Left ventricle myocardium inferior (tissue), 1 donor: Measurements from ENCODE around the gene SCT. TPM values are rescaled to one million over a fixed set of nuclear protein-coding genes. Genes with fewer than 3 reads are reported as not detected.

Experiments
- DNase-seq: peaks from one replicate; pipeline ENCODE4 v3.0.0-alpha.2; 2020
- H3K27ac ChIP-seq: fragments of 200-600 bp; replicated peaks from 2 replicates; pipeline ENCODE4 v1.8.0; 2021
- H3K27me3 ChIP-seq: fragments of 200-600 bp; 2 replicates; pipeline ENCODE4 v1.8.0; 2021; ENCODE audit warnings: low read depth
- H3K36me3 ChIP-seq: fragments of 200-600 bp; 2 replicates; pipeline ENCODE4 v1.8.0; 2021
- H3K4me1 ChIP-seq: fragments of 200-600 bp; 2 replicates; pipeline ENCODE4 v1.8.0; 2021
- H3K4me3 ChIP-seq: fragments of 200-600 bp; 2 replicates; pipeline ENCODE4 v1.8.0; 2021; ENCODE audit warnings: mild to moderate bottlenecking, moderate library complexity
- H3K9me3 ChIP-seq: fragments of 200-600 bp; replicated peaks from 2 replicates; pipeline ENCODE4 v1.8.0; 2021
- CTCF ChIP-seq: fragments of 200-600 bp; IDR thresholded peaks from 2 replicates; pipeline ENCODE4 v1.8.0; 2021; ENCODE audit warnings: antibody characterized with exemption, mild to moderate bottlenecking, borderline replicate concordance
- intact Hi-C: fragments of 100-400 bp; cut with micrococcal nuclease; formaldehyde crosslinking; loops from one replicate; pipeline ENCODE4 v1.11.0; 2022
- total RNA-seq: library from RNA; stranded (reverse); fragmentation: NEBNext Ultra II Directional; extraction: Animal tissue kit (Norgen Biotek cat#: 25700); gene quantifications from one replicate; pipeline ENCODE4 v1.2.1, GENCODE V29; 2021
- donor health status: DM: no; HTN: yes; CAD: no; lungs with severe emphysema.

SCT gene
- total RNA-seq, 1 donor from 2014 or later: not detected

DNA sequence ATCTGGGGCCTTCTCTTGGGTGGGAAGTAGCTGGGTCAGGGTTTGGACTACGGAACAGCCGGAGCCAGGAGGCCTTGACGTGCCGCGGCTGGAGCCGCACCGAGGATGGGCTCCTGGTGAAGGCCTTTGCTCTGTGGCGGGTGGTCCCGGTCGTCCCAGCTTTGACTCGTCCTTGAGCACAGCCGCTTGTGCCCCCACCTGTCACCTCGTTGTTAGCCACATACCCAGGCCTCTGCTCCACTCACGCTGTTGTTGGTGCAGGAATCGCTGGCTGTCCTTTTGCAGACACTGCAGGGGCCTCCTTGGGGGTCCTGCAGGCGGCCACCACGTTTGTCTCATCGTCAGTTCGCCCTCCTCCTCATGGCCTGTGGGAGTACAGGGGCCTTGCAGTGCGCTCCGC, 33.6 kb downstream of the SCT start:
- intact Hi-C loops: no loop called here
- no peak for DNase-seq
- no peaks in the 10 kb centered on the region for H3K9me3 ChIP-seq
- no peak overlapping the region for H3K27ac ChIP-seq
- peaks cover 97% of the 10 kb centered on the region for H3K36me3 ChIP-seq
- H3K4me3 ChIP-seq: no peak overlapping the region
- no peak for TF ChIP-seq CTCF
- no peaks in the 10 kb centered on the region for H3K4me1 ChIP-seq
- H3K27me3 ChIP-seq: no peaks in the 10 kb centered on the region

GRCh38 chr11:592918-593317, 34.1 kb downstream of the SCT start:
- no peak for TF ChIP-seq CTCF

GRCh38 chr11:592501-592900, 34.5 kb downstream of the SCT start:
- H3K4me3 ChIP-seq: no peak overlapping the region
- H3K27ac ChIP-seq: no peak overlapping the region
- H3K27me3 ChIP-seq: no peaks in the 10 kb centered on the region
- no peaks in the 10 kb centered on the region for H3K9me3 ChIP-seq
- TF ChIP-seq CTCF: no peak
- DNase-seq: no peak
- intact Hi-C loops: no loop called here
- H3K36me3 ChIP-seq: peaks cover 97% of the 10 kb centered on the region
- no peaks in the 10 kb centered on the region for H3K4me1 ChIP-seq

More at GRCh38 chr11:592918-593317, 34.1 kb downstream of the SCT start:
- H3K9me3 ChIP-seq: no peaks in the 10 kb centered on the region
- DNase-seq: no peak
- H3K27me3 ChIP-seq: no peaks in the 10 kb centered on the region
- H3K36me3 ChIP-seq: peaks cover 97% of the 10 kb centered on the region
- no peaks in the 10 kb centered on the region for H3K4me1 ChIP-seq
- H3K4me3 ChIP-seq: no peak overlapping the region
- H3K27ac ChIP-seq: no peak overlapping the region
- intact Hi-C loops: no loop called here

DNA sequence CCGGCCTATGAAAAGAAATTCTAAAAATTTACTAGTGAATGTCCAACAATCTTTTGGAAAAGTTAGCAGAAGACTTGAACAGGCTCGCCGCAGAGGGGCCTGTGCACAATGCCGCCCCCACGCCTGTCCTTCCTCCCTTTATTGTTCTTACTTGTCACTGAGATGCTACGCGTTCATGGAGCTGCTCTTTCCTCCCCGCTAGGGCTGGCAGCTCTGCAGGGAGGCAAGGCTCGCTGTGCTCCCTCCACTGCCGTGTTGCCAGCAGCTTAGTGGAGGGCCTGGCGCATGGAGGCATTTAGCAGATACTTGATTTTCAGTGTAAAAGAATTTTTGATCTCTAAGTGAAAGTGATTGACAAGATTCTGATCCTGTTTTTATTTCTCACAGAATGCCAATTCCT, 36.0 kb downstream of the SCT start:
- Histone ChIP-seq H3K27ac (no peak overlapping the region), H3K36me3 (peaks cover 97% of the 10 kb centered on the region), H3K4me3 (no peak overlapping the region), H3K27me3 (no peaks in the 10 kb centered on the region), H3K9me3 (no peaks in the 10 kb centered on the region), H3K4me1 (no peaks in the 10 kb centered on the region)
- no peak for DNase-seq
- no peak for TF ChIP-seq CTCF
- intact Hi-C loops: no loop called here

- no peak for DNase-seq
- no peak for TF ChIP-seq CTCF
- Histone ChIP-seq H3K36me3 (peaks cover 91% of the 10 kb centered on the region), H3K9me3 (no peaks in the 10 kb centered on the region), H3K4me1 (no peaks in the 10 kb centered on the region), H3K27me3 (no peaks in the 10 kb centered on the region), H3K4me3 (no peak overlapping the region), H3K27ac (no peak overlapping the region)
- intact Hi-C loops: no loop called here
Observed at GRCh38 chr11:589798-590197, 37.2 kb downstream of the SCT start.

DNA sequence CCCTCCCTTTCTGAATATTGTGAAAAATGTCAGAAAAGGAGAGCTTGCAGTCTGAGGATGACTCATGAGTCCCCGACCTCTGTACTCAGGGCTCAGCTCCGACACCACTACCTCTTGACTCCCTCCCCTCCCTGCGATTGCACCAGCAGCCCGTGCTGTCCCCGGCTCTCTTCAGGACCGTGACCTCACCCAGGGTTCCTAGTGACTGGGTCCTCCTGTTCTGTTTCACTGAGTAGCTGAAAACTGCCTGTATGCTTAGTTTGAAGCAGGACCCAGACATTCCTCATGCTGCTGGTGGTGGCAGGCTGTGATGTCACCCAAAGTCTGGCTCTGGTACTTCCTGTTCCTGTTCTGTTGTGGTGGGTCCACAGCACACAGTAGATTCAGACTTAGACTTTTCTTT, 39.0 kb downstream of the SCT start:
- intact Hi-C loops: no loop called here
- TF ChIP-seq CTCF: no peak
- Histone ChIP-seq H3K27me3 (no peaks in the 10 kb centered on the region), H3K27ac (no peak overlapping the region), H3K9me3 (no peaks in the 10 kb centered on the region), H3K36me3 (peaks cover 91% of the 10 kb centered on the region), H3K4me1 (no peaks in the 10 kb centered on the region), H3K4me3 (no peak overlapping the region)
- no peak for DNase-seq
